Testis (tissue), 3 donors: ENCODE results near the gene ATP2C1. TPM values are rescaled to one million over a fixed set of nuclear protein-coding genes. Genes with fewer than 3 reads are reported as not detected.

Source experiments
- DNase-seq: peaks from one replicate; pipeline ENCODE4 v3.0.0-alpha.2; 2019
- H3K27ac ChIP-seq, 2 donors: fragments of 200-600 bp; sonication (generic); one replicate each; pipeline ENCODE4 v1.5.1; 2019
- H3K27me3 ChIP-seq: fragments of 200-600 bp; sonication (generic); one replicate; pipeline ENCODE4 v1.5.1; 2019
- H3K36me3 ChIP-seq: fragments of 200-600 bp; sonication (generic); one replicate; pipeline ENCODE4 v1.5.1; 2017; ENCODE audit warnings: low read depth; ENCODE audit errors: missing control alignments
- H3K4me1 ChIP-seq: fragments of 200-600 bp; sonication (generic); one replicate; pipeline ENCODE4 v1.5.1; 2019
- H3K4me3 ChIP-seq, 2 donors: fragments of 200-600 bp; sonication (generic); one replicate each; pipeline ENCODE4 v1.5.1; 2017 to 2019
- H3K9me3 ChIP-seq: fragments of 200-600 bp; sonication (generic); one replicate; pipeline ENCODE4 v1.5.1; 2017
- POLR2A ChIP-seq: fragments of 450-650 bp; IDR thresholded peaks from one replicate; pipeline ENCODE4 v1.6.1; 2017; ENCODE audit warnings: antibody characterized with exemption, mild to moderate bottlenecking, moderate library complexity
- WGBS, 2 donors: methylation state at CpG; one replicate each; pipeline ENCODE4 v1.1.5; 2018; 5-methylcytosine and 5-hydroxymethylcytosine counted together
- intact Hi-C: fragments of 100-400 bp; cut with DNase I; formaldehyde crosslinking; loops from one replicate; pipeline ENCODE4 v1.15.1; 2023; ENCODE audit warnings: low total_unique reads
- polyA plus RNA-seq: library from polyadenylated mRNA; stranded (reverse); fragments of 350-450 nt; fragmentation: Illumina TruSeq; extraction: RNeasy Lipid Tissue Mini Kit (QIAGEN cat#74804); gene quantifications from one replicate; pipeline ENCODE4 v1.2.3, GENCODE V29; 2014; ENCODE audit warnings: low read depth, low replicate concordance; ENCODE audit not compliant: insufficient read depth
- total RNA-seq, 2 donors: library from RNA; depleted of rRNA; stranded (reverse); fragments of >200 nt; gene quantifications; one replicate each; pipeline ENCODE4 v1.2.3, GENCODE V29; 2016
- TF ChIP-seq, protein P1 (sequence below), 3 experiments: fragments of 450-650 bp in 2 of 3; fragments of 200-600 bp in 1 of 3; sonication (generic) in 1 of 3; IDR thresholded peaks; one replicate each; pipeline ENCODE4 v1.5.1; 2016 to 2019; ENCODE audit warnings: antibody characterized with exemption in 3 of 3, mild to moderate bottlenecking in 2 of 3, moderate library complexity in 1 of 3

ATP2C1 gene
- total and polyA plus RNA-seq, 3 donors from 2014 or later = 51.0 to 103 (median 88.0) TPM

DNA sequence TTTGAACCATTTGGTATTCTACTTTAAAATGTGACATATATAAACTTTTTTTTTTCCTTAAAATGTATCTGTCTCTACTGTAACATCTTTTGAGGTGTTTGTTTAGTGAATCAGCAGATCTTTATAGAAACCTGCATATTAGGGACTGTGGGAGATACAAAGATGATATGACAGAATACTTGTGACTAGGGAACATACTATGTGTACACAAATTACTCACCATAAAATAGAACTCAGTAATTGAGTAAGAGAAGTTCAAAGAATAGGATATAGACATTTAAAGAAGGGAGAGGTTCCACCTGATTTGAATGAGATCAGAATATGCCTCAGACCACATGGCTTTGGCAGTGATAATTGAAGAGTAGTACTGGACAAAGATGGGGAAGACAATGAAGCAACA lies 47.9 kb downstream of the ATP2C1 start:
- Histone ChIP-seq H3K4me3 (no peak overlapping the region), H3K4me1 (no peaks in the 10 kb centered on the region), H3K27me3 (no peaks in the 10 kb centered on the region), H3K27ac (no peak overlapping the region), H3K36me3 (no peaks in the 10 kb centered on the region), H3K9me3 (no peaks in the 10 kb centered on the region)
- no peak for TF ChIP-seq POLR2A
- TF ChIP-seq, protein P1, sequence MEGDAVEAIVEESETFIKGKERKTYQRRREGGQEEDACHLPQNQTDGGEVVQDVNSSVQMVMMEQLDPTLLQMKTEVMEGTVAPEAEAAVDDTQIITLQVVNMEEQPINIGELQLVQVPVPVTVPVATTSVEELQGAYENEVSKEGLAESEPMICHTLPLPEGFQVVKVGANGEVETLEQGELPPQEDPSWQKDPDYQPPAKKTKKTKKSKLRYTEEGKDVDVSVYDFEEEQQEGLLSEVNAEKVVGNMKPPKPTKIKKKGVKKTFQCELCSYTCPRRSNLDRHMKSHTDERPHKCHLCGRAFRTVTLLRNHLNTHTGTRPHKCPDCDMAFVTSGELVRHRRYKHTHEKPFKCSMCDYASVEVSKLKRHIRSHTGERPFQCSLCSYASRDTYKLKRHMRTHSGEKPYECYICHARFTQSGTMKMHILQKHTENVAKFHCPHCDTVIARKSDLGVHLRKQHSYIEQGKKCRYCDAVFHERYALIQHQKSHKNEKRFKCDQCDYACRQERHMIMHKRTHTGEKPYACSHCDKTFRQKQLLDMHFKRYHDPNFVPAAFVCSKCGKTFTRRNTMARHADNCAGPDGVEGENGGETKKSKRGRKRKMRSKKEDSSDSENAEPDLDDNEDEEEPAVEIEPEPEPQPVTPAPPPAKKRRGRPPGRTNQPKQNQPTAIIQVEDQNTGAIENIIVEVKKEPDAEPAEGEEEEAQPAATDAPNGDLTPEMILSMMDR (IDR thresholded peaks at IDR 0.05) = no peak
- DNase-seq = no peak
- intact Hi-C loops = no loop called here

DNA sequence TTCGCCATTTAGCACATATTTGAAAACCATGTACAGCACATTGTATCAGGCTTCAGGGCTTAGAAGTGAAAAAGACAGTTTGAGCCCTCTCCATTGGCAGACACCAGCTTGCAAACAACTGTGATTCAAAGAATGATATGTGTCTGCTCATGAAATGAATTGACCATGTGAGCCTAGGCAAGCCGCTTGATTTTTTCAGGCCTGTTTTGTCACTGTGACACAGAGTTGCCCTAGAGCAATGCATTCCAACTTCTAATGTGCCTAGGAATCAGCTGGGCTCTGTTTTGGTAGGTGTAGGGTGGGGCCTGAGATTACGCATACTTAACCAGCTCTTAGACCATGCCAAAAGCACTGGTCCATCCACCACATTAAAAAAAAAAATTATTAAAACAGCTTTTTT lies 53.0 kb downstream of the ATP2C1 start:
- intact Hi-C loops = no loop called here
- H3K4me3 ChIP-seq = no peak overlapping the region
- TF ChIP-seq, protein P1 (IDR thresholded peaks at IDR 0.05) = no peak
- no peak for TF ChIP-seq POLR2A
- DNase-seq = no peak
- WGBS, 2 donors = 96 to 99% methylated on average over 3 of the region's 3 CpGs
- no peak overlapping the region for H3K27ac ChIP-seq
- H3K4me1 ChIP-seq = no peaks in the 10 kb centered on the region
- no peaks in the 10 kb centered on the region for H3K36me3 ChIP-seq
- no peaks in the 10 kb centered on the region for H3K9me3 ChIP-seq
- H3K27me3 ChIP-seq = no peaks in the 10 kb centered on the region

DNA sequence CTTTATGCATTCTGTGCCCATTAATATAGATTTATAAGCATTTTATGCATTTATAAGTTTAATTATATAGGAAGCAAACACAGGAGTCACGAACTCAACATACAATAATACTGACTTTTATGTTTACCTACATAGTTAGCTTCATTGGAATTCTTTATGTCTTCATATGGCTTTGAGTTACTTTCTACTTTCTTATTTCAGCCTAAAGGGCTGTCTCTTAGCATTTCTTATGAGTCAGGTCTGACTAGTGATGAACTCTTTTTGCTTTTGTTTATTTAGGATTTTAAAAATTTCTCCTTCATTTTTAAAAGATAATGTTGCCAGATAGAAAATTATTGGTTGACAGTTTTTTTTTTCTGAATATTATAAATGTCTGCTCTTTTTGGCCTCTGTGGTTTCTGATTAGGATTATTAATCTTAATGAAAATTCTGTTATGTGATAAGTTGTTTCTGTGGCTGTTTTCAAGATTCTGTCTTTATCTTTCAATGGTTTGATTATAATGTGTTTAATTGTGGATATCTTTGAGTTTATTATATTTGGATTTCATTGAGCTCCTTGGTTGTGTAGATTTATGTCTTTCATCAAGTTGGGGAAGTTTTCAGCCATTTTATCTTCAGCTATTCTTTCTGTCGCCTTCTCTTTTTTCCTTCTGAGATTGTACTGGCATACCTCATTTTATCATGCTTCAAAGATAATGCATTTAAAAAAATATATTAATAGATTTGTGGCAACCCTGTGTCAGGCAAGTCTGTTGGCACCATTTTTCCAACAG lies 54.3 kb downstream of the ATP2C1 start:
- no peak for DNase-seq
- 97 to 98% methylated on average over 2 of the region's 2 CpGs for WGBS, 2 donors
- Histone ChIP-seq H3K4me1 (no peaks in the 10 kb centered on the region), H3K4me3 (no peak overlapping the region), H3K36me3 (no peaks in the 10 kb centered on the region), H3K9me3 (no peaks in the 10 kb centered on the region), H3K27me3 (no peaks in the 10 kb centered on the region), H3K27ac (no peak overlapping the region)
- TF ChIP-seq POLR2A = no peak
- TF ChIP-seq, protein P1 (IDR thresholded peaks at IDR 0.05) = no peak
- intact Hi-C loops = no loop called here

GRCh38 chr3:130948929-130949328 lies 55.0 kb downstream of the ATP2C1 start:
- intact Hi-C loops = no loop called here
- Histone ChIP-seq H3K27me3 (no peaks in the 10 kb centered on the region), H3K4me1 (no peaks in the 10 kb centered on the region), H3K9me3 (no peaks in the 10 kb centered on the region), H3K27ac (no peak overlapping the region), H3K36me3 (no peaks in the 10 kb centered on the region), H3K4me3 (no peak overlapping the region)
- no peak for DNase-seq
- 98 to 99% methylated on average over 3 of the region's 3 CpGs for WGBS, 2 donors
- TF ChIP-seq POLR2A = no peak
- TF ChIP-seq, protein P1 (IDR thresholded peaks at IDR 0.05) = no peak

GRCh38 chr3:130950124-130950523 lies 56.2 kb downstream of the ATP2C1 start:
- Histone ChIP-seq H3K27ac (no peak overlapping the region), H3K27me3 (no peaks in the 10 kb centered on the region), H3K9me3 (no peaks in the 10 kb centered on the region), H3K4me1 (no peaks in the 10 kb centered on the region), H3K4me3 (no peak overlapping the region), H3K36me3 (no peaks in the 10 kb centered on the region)
- TF ChIP-seq POLR2A = no peak
- TF ChIP-seq, protein P1 (IDR thresholded peaks at IDR 0.05) = no peak
- no peak for DNase-seq
- intact Hi-C loops = no loop called here
- 86 to 94% methylated on average over 2 of the region's 2 CpGs for WGBS, 2 donors
